NCI-H1092 treated with DMSO at 0.1 percent for 48 hours (cell line): ENCODE results near the gene HP1BP3.

Source experiments
- DNase-seq: peaks from one replicate; lab custom pipeline; 2025; lab: John Stamatoyannopoulos, UW

Gene HP1BP3

GRCh38 chr1:20711285-20712214 lies 75.6 kb downstream of the HP1BP3 start:
- DNase-seq = no peak

GRCh38 chr1:20710469-20711284 lies 76.4 kb downstream of the HP1BP3 start:
- DNase-seq = peak; percentile 71

DNA sequence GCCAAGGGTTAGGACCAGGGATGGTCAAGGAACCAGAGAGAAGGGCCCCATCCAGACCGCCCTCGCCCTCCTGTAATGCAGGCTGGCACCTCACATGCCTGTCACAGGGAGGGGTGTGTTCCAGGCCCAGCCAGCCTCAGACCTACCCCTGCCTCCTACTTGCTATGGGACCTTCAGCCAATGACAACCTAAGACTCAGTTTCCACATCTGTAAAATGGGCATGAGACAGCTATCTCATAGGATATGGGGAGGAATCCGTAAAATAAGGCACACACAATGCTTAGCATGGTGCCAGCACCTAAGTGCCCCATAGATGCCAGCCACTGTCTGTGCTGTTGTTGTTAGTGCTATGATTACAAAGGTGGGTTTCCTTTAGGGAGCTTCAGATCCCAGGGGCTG lies 77.2 kb downstream of the HP1BP3 start:
- DNase-seq = no peak

DNA sequence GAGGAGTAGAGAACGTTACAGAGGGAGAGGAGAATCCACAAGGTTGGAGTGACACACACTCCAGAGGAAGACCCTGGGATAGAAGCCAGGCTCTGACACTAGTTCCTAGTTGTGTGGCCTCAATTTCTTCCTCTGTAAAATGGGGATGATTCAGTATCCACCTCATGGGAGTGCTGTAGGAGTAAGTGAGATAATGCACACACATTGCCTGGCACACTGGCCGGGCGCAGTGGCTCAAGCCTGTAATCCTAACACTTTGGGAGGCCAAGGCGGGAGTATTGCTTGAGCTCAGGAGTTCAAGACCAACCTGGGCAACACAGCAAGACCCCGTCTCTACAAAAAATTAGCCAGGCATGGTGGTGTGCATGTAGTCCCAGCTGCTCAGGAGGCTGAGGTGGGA lies 78.2 kb downstream of the HP1BP3 start:
- no peak for DNase-seq

GRCh38 chr1:20708057-20708456 lies 79.0 kb downstream of the HP1BP3 start:
- DNase-seq = no peak

DNA sequence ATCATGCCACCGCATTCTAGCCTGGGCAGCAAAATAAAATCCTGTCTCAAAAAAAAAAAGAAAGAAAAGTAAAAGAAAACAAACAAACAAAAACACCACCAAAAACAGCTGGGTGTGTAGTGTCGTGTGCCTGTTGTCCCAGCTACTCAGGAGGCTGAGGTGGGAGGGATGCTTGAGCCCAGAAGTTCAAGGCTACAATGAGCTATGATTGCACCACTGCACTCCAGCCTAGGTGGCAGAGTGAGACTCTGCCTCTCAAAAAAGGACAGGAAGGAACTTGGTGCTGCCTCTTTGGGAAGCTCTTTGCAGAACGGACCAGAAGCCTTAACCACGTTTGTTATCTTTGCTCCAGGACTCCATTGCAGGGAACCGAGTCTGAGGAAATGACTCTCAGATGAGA lies 80.3 kb downstream of the HP1BP3 start:
- DNase-seq = no peak

DNA sequence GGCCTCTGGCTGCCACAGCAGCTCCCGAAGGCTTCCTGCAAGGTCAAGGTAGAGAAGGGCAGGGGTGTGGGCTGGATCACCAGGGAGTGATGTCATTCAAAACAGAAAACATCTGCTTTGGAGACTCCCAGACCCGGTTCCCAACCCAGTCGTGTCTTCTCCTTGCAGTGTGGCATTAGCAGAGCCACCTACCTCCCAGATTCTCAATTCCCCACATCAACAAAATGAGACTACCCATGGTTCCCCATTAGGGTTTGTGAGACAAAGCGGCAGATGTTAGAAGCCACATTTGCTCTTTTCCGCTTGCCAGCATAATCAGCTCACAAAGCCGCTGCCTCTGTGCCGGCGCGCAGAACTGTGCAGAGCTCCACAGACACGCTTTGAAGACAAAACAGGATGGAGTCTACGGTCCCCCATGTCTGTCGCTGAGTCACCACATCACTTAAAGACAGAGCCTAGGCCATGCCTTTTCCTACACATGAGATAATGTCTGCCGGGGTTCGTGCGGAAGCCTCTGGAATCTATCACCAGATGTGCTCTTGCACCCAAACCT lies 81.8 kb downstream of the HP1BP3 start:
- DNase-seq = no peak

DNA sequence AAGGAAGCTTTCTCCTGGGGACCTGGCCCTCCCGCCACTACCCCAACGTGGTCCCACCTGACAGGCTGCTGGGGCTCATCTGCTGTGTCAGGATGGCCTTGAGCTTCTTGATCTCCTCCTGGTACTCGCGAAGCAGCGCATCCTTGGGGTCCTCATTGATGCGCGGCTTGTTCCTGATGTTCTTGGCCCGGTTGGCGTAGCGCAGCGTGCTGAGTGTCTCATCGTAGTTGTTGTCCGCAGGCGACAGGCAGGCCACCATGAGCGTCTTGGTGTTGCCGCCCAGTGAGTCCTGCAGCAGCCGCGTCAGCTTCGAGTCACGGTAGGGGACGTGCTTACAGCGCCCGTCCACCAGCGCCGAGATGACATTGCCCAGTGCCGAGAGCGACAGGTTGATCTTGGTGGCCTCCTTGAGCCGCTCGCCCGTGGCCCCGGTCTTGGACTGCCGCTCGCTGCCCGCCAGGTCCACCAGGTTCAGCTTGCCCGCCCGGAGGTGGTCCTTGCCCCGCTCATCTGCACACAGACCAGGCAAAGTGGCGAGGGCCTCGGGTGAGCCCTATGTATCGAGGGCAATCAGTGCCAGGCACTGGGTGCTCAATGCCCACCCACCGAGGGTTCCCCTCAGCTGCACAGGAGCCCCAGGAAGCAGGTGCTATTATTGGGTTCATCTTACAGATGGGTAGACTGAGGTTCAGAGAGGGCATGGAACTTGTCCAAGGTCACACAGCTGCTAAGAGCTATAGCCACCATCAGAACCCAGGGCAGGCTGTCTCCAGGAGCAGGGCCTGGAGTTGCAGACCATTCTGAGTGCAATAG lies 82.5 kb downstream of the HP1BP3 start:
- no peak for DNase-seq

DNA sequence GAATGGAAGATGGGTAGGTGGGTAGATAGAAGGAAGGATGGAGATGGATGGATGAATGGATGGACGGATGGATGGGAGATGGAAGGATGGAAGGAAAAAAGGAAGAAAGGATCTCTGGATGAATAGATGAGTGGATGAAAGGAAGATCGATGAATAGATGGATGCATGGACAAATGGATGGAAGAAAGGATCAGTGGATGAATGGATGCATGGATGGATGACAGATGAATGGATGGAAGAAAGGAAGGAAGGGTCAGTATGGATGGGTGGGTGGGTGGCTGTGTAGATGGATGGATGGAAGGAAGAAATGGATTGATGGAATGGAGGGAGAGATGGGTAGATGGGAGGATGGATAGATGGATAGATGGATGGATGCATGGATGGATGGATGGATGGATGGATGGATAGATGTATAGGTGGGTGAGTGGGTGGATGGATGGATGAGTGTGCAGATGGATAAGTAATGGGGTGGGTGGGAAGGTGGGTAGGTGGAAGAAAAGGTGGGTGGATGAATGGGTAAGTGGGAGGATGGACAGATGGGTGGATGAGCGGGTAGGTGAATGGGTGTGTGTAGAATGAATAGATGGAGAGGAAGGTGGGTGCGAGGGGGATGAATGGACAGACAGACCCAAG lies 83.9 kb downstream of the HP1BP3 start:
- no peak for DNase-seq

DNA sequence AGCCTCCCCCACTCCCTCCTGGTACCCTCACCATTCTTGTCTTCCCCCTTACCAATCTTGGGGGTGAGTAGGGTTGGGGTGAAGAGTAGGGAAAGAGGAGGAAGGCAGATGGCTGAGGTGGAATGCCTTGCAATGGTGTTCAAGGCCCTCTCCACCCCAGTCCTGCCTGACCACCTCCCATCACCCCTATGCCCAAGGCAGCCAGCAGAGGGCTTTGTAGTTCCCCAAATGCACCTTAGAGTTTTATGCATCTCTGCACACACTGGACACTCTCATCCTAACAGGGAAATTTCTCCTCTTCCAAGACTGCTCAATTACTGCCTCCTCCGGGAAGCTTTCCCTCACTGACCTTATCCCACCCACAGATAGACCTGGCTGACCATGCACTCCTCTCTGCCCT lies 84.7 kb downstream of the HP1BP3 start:
- DNase-seq = no peak

GRCh38 chr1:20701847-20702246 lies 85.3 kb downstream of the HP1BP3 start:
- DNase-seq = no peak

DNA sequence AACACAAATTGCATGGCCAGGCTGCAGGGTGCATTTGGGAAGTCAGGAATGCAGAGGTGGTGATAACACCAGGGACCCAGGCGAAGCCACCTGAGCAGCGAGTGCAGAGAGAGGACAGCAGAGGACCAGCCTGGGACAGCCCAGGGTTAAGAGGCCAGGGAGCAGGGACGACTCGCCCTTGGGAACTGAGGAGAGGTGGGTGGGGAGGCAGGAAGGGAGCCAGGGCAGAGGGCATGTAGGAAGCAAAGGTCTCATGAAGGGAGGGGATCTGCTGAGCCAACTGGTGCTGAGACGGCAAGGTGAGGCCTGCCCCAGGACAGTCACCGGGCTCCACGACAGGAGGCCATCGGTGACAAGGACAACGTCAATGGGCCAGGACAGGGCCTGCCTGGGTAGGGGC lies 85.7 kb downstream of the HP1BP3 start:
- DNase-seq = no peak

GRCh38 chr1:20700636-20701215 lies 86.4 kb downstream of the HP1BP3 start:
- DNase-seq = no peak

DNA sequence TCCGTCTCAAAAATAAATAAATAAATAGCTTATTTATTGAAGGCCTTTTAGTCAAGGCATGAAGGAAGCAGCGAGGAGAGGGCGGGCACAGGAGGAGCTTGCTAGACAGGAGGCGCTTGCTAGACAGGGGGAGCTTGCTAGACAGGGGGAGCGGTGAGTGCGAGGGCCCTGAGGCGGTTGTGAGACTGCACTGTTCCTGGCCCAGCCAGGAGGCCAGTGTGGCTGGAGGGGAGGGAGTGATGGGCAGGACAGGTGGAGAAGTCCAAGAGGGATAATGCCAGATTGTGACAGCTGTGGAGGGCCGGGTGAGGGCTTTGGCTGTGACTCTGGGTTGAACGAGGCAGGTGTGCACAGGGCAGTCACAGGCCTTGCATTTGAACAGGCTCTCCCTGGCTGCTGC lies 87.5 kb downstream of the HP1BP3 start:
- DNase-seq = no peak

DNA sequence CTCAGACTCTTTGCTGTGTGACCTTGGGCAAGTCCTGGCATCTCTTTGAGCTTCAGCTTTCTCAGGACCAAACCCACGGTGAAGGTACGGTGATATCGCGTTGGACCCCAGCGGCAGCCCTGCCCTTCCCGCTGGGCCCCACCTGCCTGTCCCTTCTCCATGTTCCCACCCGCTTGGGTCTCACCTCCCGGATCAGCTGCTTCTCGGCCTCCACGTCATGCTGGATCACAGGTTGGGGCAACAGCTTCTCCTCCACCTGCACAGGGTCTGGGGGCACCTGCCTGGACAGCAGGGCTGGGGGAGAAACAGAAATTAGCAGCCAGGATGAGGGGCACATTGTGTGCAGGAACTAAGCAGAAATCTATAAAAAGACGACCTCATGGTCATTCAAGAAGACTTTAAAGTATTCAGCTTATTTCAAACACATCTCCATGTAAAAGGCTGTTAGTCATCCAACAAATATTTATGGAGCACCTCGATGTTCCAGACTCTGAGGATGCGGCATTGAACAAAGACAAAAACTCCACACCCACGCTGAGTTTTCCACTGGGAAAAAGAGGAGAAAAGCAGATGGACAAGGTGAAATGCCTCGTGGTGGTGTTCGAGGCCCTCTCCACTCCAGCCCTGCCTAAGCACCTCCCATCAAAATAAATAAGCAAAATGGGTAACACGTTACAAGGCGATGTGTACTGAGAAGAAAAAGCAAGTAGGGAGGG lies 88.8 kb downstream of the HP1BP3 start:
- DNase-seq = no peak

DNA sequence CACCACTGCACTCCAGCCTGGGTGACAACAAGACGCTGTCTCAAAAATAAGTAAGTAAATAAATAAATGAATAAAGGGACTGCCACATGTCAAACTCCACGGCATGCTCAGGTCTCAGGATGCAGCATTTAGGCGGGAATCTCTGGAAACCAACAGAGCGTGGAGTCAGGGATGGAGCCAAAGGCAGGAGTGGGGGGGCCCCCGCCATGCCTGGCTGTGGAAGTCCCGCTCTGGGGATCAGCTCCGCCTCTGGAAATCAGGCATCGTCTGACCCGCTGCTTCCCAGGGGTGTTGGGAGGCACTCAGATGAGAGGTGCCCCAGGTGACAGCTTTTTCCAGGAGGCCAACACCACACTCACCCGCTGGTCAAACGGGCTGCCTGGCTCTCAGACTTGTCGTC lies 89.5 kb downstream of the HP1BP3 start:
- DNase-seq = no peak

DNA sequence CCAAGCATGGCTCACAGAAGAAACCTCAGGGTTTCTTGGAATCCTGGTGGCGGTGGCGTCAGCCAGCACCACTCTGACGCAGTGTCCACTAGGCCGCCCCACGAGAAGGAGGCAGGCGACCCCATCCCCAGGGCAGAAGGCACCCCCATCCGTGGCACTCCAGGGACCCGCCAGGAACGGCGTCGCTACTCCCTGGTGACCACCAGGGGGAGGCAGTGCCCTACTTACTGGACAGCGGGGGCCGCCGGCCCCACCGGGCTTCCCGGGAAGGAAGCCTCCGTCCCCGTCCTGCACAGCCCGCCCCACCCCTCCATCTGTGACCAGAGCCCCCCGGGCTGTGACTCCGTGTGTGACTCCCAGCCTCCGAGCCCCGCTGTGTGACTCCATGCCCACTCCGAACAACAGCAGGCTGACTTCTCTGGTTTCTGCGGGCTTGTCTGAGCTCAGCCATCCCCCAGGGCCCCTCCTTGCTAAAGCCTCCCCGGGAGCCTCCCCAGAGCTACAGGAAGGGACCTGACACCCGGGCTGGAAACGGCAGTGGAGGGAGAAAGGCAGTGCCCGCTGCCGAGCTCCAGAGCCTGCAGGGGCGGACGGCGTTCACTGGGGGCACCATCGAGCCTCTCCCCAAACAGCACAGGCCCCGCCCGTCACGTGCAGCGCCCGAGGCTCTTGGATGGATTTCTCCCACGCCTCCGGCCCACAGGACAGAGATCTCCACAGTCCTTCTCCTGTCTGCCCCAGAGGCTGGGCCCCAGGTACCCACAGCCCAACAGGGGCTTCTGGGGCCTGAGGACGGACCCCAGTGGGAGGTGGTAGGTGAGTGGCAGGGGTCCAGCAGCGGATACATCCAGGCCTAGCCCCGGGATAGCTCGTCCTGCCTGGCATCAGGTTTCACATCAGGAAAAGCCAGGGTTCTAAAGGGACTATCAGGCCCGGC lies 90.4 kb downstream of the HP1BP3 start:
- DNase-seq = peak; percentile 94

- no peak for DNase-seq
Observed at GRCh38 chr1:20695515-20695914, 91.6 kb downstream of the HP1BP3 start.

DNA sequence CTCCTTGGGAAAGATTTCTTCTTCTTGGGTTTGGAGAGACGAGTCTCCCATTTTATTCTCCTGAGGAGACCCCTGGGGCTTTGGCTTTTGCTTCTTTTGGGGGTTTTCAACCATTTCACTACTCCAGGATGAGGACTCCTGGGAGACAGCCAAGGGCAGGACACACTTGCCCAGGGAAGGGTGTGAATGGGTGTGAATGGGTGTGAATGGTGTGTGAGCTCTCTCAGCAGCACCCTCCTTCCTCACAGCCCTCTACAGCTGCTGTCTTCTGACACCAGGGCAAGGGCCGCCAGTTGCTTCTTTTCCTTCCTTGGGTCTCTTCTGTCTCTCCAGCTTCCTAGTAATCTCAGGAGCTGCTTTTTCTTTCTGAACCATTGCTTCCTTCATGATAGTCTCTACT lies 93.5 kb downstream of the HP1BP3 start:
- DNase-seq = no peak
